C4-2B (cell line): ENCODE measurements around the gene GPS1.

ENCODE experiments used
- H3K27ac ChIP-seq: fragments of 450-650 bp; 2 replicates; pipeline ENCODE4 v1.5.1; 2017
- ZFX ChIP-seq: fragments of 450-650 bp; IDR thresholded peaks from 2 replicates; pipeline ENCODE4 v1.6.1; 2017
- TF ChIP-seq, protein P1 (sequence below): fragments of 450-650 bp; conservative IDR thresholded peaks from 2 replicates; pipeline ENCODE4 v1.5.1; 2017; ENCODE audit warnings: mild to moderate bottlenecking

Gene GPS1

DNA sequence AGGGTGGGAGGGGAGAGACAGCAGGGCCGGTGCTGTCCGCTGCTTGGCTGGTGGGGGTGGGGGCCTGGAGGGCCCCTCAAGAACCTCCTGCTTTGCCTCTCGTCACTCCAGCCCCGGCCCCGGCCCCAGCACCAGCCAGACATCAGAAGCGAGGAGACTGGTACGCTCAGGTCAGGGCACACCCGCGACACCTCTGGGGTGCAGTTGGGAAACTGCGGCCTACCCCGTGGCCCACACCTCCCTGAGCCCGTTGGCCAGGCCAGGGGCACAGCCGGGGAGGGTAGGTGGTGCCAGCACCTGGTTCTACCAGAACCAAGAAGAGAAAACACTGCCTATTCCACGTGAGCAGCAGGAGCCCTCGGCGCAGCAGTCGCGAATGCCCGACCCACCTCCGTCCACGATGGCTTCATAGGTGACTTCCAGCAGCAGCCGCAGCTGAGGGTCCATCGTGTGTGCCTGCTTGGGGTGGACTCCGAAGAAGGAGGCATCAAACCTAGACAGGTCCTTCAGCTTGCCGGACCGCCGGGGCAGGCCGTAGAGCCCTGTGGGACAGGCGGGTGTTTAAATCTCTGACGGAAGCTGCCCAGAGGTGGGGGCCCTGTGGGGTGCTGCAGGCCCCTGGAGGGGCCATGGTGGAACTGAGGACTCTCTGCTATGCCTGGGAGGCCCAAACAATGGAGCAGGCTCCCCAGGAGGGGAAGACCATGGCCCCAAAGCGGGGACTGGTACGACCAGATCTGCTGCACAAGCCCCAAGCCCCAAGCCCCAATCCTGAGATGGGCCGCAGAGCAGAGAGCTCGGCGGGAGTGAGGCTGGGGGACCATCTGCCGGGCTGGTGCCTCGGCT is 43.5 kb downstream of the GPS1 start:
- TF ChIP-seq, protein P1, sequence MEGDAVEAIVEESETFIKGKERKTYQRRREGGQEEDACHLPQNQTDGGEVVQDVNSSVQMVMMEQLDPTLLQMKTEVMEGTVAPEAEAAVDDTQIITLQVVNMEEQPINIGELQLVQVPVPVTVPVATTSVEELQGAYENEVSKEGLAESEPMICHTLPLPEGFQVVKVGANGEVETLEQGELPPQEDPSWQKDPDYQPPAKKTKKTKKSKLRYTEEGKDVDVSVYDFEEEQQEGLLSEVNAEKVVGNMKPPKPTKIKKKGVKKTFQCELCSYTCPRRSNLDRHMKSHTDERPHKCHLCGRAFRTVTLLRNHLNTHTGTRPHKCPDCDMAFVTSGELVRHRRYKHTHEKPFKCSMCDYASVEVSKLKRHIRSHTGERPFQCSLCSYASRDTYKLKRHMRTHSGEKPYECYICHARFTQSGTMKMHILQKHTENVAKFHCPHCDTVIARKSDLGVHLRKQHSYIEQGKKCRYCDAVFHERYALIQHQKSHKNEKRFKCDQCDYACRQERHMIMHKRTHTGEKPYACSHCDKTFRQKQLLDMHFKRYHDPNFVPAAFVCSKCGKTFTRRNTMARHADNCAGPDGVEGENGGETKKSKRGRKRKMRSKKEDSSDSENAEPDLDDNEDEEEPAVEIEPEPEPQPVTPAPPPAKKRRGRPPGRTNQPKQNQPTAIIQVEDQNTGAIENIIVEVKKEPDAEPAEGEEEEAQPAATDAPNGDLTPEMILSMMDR = no peak
- TF ChIP-seq ZFX = no peak
- H3K27ac ChIP-seq = peak overlapping the region; percentile 100

DNA sequence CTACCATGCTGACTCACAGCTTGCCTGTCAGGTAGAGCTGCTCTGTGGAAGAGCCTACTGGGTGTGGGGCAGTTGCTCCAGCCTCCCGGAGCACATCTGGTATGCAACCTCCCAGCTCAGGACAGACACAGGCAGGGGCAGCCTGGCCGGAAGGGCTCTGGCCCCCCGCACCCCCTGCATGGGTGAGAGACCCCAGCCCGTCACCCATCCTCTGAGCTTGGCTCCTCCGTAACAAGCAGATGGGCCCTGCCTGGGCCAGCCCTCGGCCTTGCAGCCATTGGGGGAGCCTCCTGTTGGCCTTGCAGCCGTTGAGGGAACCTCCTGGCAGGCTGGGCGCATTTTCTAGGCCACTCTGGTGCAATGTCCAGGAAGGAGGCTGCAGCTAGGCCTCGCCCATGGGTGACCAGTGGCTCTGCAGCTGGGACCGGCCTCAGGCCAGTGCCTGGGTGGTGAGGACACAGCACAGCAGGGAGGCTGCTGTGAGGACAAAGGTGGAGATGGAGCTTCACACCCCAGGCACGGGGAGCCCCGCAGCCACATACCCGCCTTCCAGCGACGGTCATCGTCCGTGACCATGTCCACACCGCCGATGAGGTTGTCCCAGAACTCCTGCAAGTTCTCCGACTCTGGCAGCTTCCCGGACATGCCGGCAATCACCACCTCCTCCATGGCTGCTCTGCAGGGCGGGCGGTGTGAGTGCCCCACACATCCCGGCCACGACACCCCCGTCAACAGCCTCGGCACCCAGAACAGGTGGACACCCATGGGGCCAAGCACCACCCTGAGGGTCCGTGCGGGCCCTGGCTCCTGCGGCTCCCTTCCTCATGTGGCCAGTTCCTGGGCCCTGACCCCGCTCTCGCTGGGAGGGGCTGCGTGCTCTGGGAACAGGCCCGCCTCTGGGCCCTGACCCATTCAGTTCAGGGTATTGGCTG is 44.3 kb downstream of the GPS1 start:
- TF ChIP-seq, protein P1 = no peak
- TF ChIP-seq ZFX = peak; percentile 23; the same call in 1 of the 2 replicates
- peak overlapping the region; percentile 100 for H3K27ac ChIP-seq

DNA sequence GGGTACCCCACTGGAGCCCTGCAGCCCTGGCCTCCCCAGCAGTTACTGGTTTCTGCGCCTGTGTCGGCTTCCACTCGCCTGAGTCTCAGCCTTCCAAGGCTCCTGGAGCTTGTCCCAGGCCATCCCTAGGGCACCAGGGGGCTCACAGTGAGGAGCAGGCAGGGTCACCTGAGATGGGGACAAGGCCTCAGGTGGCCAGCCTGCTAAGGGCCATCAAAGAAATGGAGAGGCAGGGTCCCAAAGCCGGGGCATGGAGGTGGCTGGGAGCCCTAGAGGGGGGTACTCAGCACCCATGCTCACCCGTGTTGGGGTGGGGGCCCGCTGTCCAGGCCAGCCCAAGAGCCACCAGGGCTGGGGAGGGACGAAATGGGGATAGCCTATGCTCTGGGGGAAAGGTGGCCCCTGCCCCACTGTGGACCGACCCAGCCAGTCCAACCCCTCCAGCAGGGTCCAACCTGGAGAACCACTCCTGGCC is 45.0 kb downstream of the GPS1 start:
- peak overlapping the region; percentile 100 for H3K27ac ChIP-seq
- TF ChIP-seq ZFX = no peak
- TF ChIP-seq, protein P1 = no peak

DNA sequence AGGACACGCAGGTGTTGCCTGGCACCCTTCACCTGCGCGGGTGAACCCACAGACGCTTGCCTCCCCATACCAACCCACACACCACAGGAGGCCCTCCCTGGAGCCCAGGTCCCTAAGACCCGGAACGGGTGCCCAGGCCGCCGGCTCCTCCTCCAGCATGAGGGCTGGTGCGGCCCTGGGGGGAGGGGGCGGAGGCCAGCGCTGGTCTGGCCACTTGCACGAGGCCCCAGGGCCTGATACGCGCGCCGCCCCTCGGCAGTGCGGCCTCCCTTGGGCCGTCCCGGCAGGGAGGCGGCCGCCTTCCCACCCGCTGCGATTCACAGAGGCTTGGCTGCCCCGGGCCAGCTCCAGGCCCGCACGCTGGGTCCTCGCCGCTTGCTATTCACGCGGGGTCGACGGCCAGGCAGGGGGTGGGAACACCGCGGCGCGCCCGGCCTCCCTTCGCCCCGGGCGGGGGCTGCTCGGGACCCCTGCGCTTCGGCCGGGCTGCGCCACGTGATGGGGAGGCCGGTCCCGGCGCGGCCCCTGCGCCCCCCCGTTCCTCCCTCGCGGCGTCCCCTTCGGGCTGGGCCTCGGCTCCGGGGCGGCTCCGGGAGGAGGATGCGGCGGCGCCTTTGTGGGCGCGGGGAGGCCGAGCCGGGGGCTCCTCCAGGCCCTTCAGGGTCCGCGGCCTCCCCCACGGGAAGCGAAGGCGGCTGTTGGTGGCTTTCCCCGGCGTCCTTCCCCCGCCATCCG is 45.7 kb downstream of the GPS1 start:
- H3K27ac ChIP-seq = peak overlapping the region; percentile 100
- TF ChIP-seq, protein P1 = no peak
- TF ChIP-seq ZFX = peak; percentile 86

DNA sequence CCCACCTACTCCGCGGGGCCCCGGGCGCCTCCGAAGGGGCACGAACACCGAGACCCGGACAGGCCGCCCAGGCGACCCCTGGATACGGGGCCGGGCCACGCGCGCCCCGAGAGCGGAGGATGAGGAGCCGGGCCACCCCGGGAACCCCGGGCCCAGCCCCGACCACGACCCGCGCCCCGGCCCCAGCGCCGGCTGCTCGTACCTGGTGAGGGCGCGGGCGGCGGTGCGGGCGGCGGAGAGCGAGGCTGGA is 46.1 kb downstream of the GPS1 start:
- peak overlapping the region; percentile 100 for H3K27ac ChIP-seq
- TF ChIP-seq, protein P1 = no peak
- TF ChIP-seq ZFX = peak; percentile 77

DNA sequence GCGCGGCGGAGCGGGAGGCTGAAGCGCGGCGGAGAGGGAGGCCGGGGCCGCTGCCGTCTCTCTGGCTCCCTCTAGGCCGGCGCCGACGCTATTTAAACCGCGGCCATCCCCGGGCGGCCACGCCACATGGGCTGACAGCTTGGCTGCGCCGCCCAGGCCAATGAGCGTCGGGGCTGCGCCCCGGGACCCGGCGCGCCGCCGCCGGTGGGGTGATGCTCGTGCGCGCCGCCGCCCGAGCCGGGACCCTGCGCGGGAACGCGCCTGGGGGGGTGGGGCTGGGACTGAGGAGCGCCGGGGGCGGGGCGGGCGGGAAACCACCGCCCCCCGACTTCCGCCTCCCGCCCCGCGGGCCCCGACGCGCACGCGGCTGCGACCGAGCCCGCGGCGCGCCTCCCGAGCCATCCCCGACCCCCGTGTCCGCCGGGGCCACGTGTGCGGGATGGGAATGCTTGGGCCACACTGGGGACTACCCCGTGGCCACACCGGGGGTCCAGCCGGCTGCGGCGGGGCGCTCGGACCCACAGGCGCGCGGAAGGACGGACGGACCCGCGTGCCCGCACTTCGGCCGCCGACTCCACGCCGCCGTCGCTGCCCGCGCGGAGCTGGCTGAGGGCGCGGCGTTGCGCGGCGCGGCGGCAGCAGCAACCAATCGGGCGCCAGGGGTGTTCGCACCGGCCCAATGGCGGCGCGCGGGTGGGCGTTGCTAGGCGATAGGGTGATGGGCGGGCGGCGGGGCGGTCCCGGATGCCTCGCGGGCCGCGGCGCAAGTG is 46.7 kb downstream of the GPS1 start, which contains the start of gene FASN:
TSS of gene FASN (minus strand) at position 68 of the 770 bp plus-strand sequence. CDS start 1,791 bp downstream, outside the sequence.
- peak within 1 kb of the TSS; percentile 100 for H3K27ac ChIP-seq
- TF ChIP-seq, protein P1 = peak; percentile 66
- TF ChIP-seq ZFX = no peak
